Hepatocyte (in vitro differentiated cells): ENCODE measurements around the gene PKD1L1.

ENCODE experiments used
- EZH2 ChIP-seq: fragments of 200-600 bp; sonication (generic); IDR thresholded peaks from 2 replicates; pipeline ENCODE4 v1.6.1; 2016; ENCODE audit warnings: antibody characterized with exemption, mild to moderate bottlenecking, borderline replicate concordance
- TF ChIP-seq, protein P1 (sequence below): fragments of 200-600 bp; sonication (generic); IDR thresholded peaks from 2 replicates; pipeline ENCODE4 v1.5.1; 2016; ENCODE audit warnings: antibody characterized with exemption, mild to moderate bottlenecking; ENCODE audit not compliant: poor library complexity

DNA sequence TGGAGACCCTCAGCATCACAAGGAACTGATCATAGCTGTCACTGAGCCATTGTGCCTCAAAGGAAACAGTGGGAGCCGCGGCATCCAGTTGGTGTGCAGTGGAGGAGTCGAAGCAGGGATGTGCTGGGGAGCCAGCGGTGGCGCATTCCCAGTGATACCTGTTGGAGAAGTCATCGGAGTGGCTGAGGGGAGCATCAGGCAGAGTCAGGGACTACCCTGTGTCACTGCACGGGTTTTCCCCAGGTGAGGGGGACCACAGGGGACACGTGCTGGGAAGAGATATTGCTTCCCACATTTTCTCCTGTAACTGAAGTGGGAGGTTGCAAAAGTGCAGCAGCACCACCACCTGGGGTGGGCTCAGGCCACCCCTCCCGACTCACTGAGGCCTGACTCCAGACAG lies 57.7 kb downstream of the PKD1L1 start:
- TF ChIP-seq, protein P1, sequence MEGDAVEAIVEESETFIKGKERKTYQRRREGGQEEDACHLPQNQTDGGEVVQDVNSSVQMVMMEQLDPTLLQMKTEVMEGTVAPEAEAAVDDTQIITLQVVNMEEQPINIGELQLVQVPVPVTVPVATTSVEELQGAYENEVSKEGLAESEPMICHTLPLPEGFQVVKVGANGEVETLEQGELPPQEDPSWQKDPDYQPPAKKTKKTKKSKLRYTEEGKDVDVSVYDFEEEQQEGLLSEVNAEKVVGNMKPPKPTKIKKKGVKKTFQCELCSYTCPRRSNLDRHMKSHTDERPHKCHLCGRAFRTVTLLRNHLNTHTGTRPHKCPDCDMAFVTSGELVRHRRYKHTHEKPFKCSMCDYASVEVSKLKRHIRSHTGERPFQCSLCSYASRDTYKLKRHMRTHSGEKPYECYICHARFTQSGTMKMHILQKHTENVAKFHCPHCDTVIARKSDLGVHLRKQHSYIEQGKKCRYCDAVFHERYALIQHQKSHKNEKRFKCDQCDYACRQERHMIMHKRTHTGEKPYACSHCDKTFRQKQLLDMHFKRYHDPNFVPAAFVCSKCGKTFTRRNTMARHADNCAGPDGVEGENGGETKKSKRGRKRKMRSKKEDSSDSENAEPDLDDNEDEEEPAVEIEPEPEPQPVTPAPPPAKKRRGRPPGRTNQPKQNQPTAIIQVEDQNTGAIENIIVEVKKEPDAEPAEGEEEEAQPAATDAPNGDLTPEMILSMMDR: no peak
- no peak for TF ChIP-seq EZH2
